Liver (tissue), 9 donors: ENCODE data around the gene CYP17A1. TPM values are rescaled to one million over a fixed set of nuclear protein-coding genes. Genes with fewer than 3 reads are reported as not detected.

Experiments used
- DNase-seq: peaks from one replicate; pipeline ENCODE4 v3.0.0-alpha.2; 2017; ENCODE audit warnings: low spot score
- H3K27ac ChIP-seq, 2 donors: one replicate each; pipeline ENCODE4 v1.7.0; 2013; ENCODE audit warnings: inconsistent platforms in 2 of 2, low read length in 2 of 2, control low read depth in 1 of 2, low read depth in 1 of 2, mild to moderate bottlenecking in 1 of 2
- H3K27me3 ChIP-seq, 4 donors: one replicate each; pipeline versions ENCODE4 v1.6.1 to v1.7.0; 2013; ENCODE audit warnings: low read length in 3 of 4, inconsistent platforms in 1 of 4, mild to moderate bottlenecking in 1 of 4, moderate library complexity in 1 of 4; ENCODE audit not compliant: control insufficient read depth in 4 of 4, insufficient read depth in 4 of 4
- H3K36me3 ChIP-seq, 4 donors: one replicate each; pipeline versions ENCODE4 v1.6.1 to v1.7.0; 2013; ENCODE audit warnings: low read length in 3 of 4, mild to moderate bottlenecking in 3 of 4, low read depth in 1 of 4, moderate library complexity in 1 of 4; ENCODE audit not compliant: control insufficient read depth in 4 of 4, insufficient read depth in 3 of 4
- H3K4me1 ChIP-seq, 4 donors: one replicate each; pipeline versions ENCODE4 v1.6.1 to v1.7.0; 2013; ENCODE audit warnings: low read length in 3 of 4, mild to moderate bottlenecking in 3 of 4, moderate library complexity in 1 of 4; ENCODE audit not compliant: control insufficient read depth in 4 of 4, insufficient read depth in 4 of 4
- H3K4me3 ChIP-seq, 3 donors: one replicate each; pipeline versions ENCODE4 v1.6.1 to v1.7.0; 2013; ENCODE audit warnings: low read length in 3 of 3, control low read depth in 1 of 3, low read depth in 1 of 3, mild to moderate bottlenecking in 1 of 3
- H3K9ac ChIP-seq, 2 donors: one replicate each; pipeline ENCODE4 v1.7.0; 2013; ENCODE audit warnings: low read length in 2 of 2, mild to moderate bottlenecking in 2 of 2, moderate library complexity in 2 of 2, control low read depth in 1 of 2, low read depth in 1 of 2
- H3K9me3 ChIP-seq, 4 donors: one replicate each; pipeline versions ENCODE4 v1.6.1 to v1.7.0; 2013; ENCODE audit warnings: low read length in 3 of 4; ENCODE audit not compliant: control insufficient read depth in 4 of 4
- EGR1 ChIP-seq, 2 donors: IDR thresholded peaks; 2 replicates each; pipeline ENCODE4 v1.6.1; 2016 to 2018; ENCODE audit warnings: antibody characterized with exemption in 2 of 2, low read depth in 2 of 2
- FOXA1 ChIP-seq: IDR thresholded peaks from 2 replicates; pipeline ENCODE4 v1.6.1; 2016; ENCODE audit warnings: antibody characterized with exemption
- GABPA ChIP-seq, 2 donors: IDR thresholded peaks in 1 of 2; conservative IDR thresholded peaks in 1 of 2; 2 replicates each; pipeline ENCODE4 v1.6.1; 2016; ENCODE audit warnings: antibody characterized with exemption in 2 of 2, mild to moderate bottlenecking in 1 of 2, moderate library complexity in 1 of 2
- HNF4A ChIP-seq, 2 donors: conservative IDR thresholded peaks; 2 replicates each; pipeline ENCODE4 v1.6.1; 2016; ENCODE audit warnings: antibody characterized with exemption in 2 of 2, mild to moderate bottlenecking in 2 of 2
- HNF4G ChIP-seq: IDR thresholded peaks from 2 replicates; pipeline ENCODE4 v1.6.1; 2016; ENCODE audit warnings: antibody characterized with exemption
- JUND ChIP-seq, 2 donors: IDR thresholded peaks; 2 replicates each; pipeline ENCODE4 v1.6.1; 2016; ENCODE audit warnings: antibody characterized with exemption in 2 of 2
- NR2F2 ChIP-seq: IDR thresholded peaks from 2 replicates; pipeline ENCODE4 v1.6.1; 2016; ENCODE audit warnings: antibody characterized with exemption
- RAD21 ChIP-seq, 2 donors: IDR thresholded peaks; 2 replicates each; pipeline ENCODE4 v1.6.1; 2016; ENCODE audit warnings: antibody characterized with exemption in 2 of 2, mild to moderate bottlenecking in 2 of 2
- RXRA ChIP-seq, 2 donors: IDR thresholded peaks; 2 replicates each; pipeline ENCODE4 v1.6.1; 2017 to 2018; ENCODE audit warnings: antibody characterized with exemption in 2 of 2, mild to moderate bottlenecking in 1 of 2
- SP1 ChIP-seq: IDR thresholded peaks from 2 replicates; pipeline ENCODE4 v1.6.1; 2018; ENCODE audit warnings: antibody characterized with exemption, mild to moderate bottlenecking
- TAF1 ChIP-seq: conservative IDR thresholded peaks from 2 replicates; pipeline ENCODE4 v1.6.1; 2016; ENCODE audit warnings: antibody characterized with exemption, mild to moderate bottlenecking
- YY1 ChIP-seq: IDR thresholded peaks from 2 replicates; pipeline ENCODE4 v1.6.1; 2016; ENCODE audit warnings: antibody characterized with exemption, mild to moderate bottlenecking
- WGBS: extraction: QIAGEN DNeasy Blood & Tissue Kit; methylation state at CpG from one replicate; pipeline ENCODE4 v1.1.7; 2013; 5-methylcytosine and 5-hydroxymethylcytosine counted together
- polyA plus RNA-seq, 2 donors: library from polyadenylated mRNA; stranded (reverse) in 1 of 2; unstranded in 1 of 2; fragments of 200-250 nt in 1 of 2; fragments of >200 nt in 1 of 2; fragmentation: Nextera tagmentation in 1 of 2; extraction: Ambion mirVana in 1 of 2; gene quantifications; one replicate each; pipeline versions ENCODE4 v1.2.1 to v1.2.3, GENCODE V29; 2013 to 2015
- total RNA-seq, 2 donors: library from RNA; depleted of rRNA; stranded (reverse); fragments of >200 nt; gene quantifications; one replicate each; pipeline ENCODE4 v1.2.3, GENCODE V29; 2014
- TF ChIP-seq, protein P1 (sequence below): IDR thresholded peaks from 2 replicates; pipeline ENCODE4 v1.6.1; 2016; ENCODE audit warnings: antibody characterized with exemption, mild to moderate bottlenecking
- TF ChIP-seq, protein P2 (sequence below): fragments of 150-350 bp; IDR thresholded peaks from 2 replicates; pipeline ENCODE4 v1.5.1; 2017; ENCODE audit warnings: improper control_type of control experiment, low read depth, low read length; ENCODE audit not compliant: missing input control
- TF ChIP-seq, protein P3 (sequence below): IDR thresholded peaks from 2 replicates; pipeline ENCODE4 v1.6.1; 2016; ENCODE audit warnings: antibody characterized with exemption
- TF ChIP-seq, protein P4 (sequence below): IDR thresholded peaks from 2 replicates; pipeline ENCODE4 v1.6.1; 2016; ENCODE audit warnings: antibody characterized with exemption
- donor health status: healthy.
- donor health status: healthy.
- donor health status: healthy.
- donor health status: healthy.
- donor health status: healthy.

CYP17A1 gene
- total and polyA plus RNA-seq, 4 donors = 0.16 to 13.1 (median 1.0) TPM; not detected in 1

DNA sequence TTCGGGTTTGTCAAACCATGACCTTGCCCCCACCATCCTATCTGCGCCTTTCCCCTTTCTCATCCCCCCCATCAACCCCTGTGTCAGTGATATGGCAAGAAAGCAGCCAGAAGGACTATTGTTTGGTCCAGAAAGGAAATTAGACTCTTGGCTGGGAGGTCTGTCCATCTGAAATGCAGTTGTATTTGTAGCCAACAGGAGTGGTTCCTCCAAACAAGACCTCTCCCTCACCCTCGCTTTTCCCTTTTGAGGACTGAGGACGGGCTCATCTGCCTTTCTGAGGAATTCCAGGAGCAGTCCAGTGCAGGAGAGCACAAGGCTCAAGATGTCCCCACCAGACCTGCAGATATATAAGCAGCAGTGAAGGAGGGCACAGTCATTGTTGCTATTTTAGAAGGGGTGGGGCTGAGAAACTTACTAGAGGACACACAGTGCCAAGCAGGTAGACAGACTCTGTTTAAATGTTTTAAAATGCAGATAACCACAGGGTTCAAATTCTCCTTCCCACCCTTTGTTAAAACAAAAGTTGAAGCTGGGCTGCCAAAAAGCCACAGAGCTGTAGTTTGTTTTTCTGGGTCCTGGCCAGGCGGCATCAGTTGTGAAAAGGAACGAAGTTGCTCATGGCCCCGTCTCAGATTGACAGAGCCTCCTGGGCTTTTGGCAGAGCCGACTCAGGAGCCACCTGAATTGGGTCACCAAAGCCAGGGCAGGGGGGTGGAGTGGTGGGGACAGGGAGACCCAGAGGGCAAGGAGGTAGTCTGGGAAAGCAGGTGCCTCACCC, 37.3 kb downstream of the CYP17A1 start:
- H3K4me1 ChIP-seq = peaks cover 29 to 61% (median 39%) of the 10 kb centered on the region in 4 donors
- H3K9ac ChIP-seq = peak overlapping the region in 1 of 2 donors; percentile 24
- no peaks in the 10 kb centered on the region for H3K27me3 ChIP-seq
- peak overlapping the region; percentile 65 to 69 for H3K27ac ChIP-seq
- DNase-seq = no peak
- peaks cover 0 to 16% (median 10%) of the 10 kb centered on the region in 4 donors for H3K36me3 ChIP-seq
- TF ChIP-seq, protein P1, sequence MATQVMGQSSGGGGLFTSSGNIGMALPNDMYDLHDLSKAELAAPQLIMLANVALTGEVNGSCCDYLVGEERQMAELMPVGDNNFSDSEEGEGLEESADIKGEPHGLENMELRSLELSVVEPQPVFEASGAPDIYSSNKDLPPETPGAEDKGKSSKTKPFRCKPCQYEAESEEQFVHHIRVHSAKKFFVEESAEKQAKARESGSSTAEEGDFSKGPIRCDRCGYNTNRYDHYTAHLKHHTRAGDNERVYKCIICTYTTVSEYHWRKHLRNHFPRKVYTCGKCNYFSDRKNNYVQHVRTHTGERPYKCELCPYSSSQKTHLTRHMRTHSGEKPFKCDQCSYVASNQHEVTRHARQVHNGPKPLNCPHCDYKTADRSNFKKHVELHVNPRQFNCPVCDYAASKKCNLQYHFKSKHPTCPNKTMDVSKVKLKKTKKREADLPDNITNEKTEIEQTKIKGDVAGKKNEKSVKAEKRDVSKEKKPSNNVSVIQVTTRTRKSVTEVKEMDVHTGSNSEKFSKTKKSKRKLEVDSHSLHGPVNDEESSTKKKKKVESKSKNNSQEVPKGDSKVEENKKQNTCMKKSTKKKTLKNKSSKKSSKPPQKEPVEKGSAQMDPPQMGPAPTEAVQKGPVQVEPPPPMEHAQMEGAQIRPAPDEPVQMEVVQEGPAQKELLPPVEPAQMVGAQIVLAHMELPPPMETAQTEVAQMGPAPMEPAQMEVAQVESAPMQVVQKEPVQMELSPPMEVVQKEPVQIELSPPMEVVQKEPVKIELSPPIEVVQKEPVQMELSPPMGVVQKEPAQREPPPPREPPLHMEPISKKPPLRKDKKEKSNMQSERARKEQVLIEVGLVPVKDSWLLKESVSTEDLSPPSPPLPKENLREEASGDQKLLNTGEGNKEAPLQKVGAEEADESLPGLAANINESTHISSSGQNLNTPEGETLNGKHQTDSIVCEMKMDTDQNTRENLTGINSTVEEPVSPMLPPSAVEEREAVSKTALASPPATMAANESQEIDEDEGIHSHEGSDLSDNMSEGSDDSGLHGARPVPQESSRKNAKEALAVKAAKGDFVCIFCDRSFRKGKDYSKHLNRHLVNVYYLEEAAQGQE = no peak
- TF ChIP-seq RXRA (IDR thresholded peaks at IDR 0.05) (peak; percentile 38 to 58), SP1 (peak; percentile 51), HNF4A (conservative IDR thresholded peaks at IDR 0.05) (peak; percentile 65 to 73), GABPA (IDR thresholded peaks at IDR 0.05 in 1 of 2, conservative IDR thresholded peaks at IDR 0.05 in 1 of 2) (no peak), JUND (IDR thresholded peaks at IDR 0.05) (peak in 1 of 2 donors; percentile 31), RAD21 (IDR thresholded peaks at IDR 0.05) (peak; percentile 31 to 37)
- TF ChIP-seq, protein P2, sequence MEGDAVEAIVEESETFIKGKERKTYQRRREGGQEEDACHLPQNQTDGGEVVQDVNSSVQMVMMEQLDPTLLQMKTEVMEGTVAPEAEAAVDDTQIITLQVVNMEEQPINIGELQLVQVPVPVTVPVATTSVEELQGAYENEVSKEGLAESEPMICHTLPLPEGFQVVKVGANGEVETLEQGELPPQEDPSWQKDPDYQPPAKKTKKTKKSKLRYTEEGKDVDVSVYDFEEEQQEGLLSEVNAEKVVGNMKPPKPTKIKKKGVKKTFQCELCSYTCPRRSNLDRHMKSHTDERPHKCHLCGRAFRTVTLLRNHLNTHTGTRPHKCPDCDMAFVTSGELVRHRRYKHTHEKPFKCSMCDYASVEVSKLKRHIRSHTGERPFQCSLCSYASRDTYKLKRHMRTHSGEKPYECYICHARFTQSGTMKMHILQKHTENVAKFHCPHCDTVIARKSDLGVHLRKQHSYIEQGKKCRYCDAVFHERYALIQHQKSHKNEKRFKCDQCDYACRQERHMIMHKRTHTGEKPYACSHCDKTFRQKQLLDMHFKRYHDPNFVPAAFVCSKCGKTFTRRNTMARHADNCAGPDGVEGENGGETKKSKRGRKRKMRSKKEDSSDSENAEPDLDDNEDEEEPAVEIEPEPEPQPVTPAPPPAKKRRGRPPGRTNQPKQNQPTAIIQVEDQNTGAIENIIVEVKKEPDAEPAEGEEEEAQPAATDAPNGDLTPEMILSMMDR = peak; percentile 1
- 54% methylated on average over 8 of the region's 8 CpGs for WGBS
- H3K4me3 ChIP-seq = no peak overlapping the region
- no peaks in the 10 kb centered on the region for H3K9me3 ChIP-seq

DNA sequence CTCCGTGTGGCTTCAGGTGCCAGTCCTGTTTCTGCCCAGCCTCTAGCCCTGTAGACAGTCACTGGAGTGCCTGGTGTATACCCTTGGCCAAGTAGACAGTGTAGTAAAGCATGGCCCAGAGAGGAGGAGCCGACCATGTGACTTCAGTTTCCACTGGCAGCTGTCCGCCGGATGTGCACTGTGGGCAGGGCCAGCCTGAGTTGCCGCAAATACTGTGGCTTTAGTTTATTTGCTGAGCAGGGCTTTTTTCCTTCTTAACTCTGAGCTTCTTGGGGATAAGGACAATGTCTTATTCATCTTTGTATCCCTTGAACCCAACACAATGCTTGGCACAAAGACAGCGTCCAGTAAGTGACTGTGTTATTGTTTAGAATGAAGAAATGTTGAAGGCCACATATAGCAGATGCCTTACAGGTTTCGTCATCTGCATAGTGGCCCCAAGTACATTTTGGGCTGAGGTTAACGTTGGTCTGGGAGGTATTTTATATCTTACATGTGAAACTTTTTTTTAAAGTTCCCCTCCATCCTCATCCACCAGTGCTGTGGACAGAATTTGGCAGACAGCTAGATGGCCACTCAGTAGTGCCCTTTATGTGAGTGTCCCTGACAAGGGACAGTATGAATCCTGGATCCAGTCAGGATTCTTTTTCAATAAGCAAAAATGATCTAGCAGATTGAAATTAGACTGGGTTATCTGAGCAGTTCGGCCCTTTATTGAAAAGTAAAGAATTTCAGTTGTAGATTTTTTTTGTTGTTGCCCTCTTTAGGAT, 40.6 kb downstream of the CYP17A1 start:
- peaks cover 20 to 52% (median 39%) of the 10 kb centered on the region in 4 donors for H3K4me1 ChIP-seq
- H3K9ac ChIP-seq = peak overlapping the region; percentile 35 to 65
- TF ChIP-seq TAF1 (peak; percentile 75), RAD21 (IDR thresholded peaks at IDR 0.05) (peak; percentile 50 to 65), FOXA1 (peak; percentile 58), YY1 (peak; percentile 68), HNF4A (conservative IDR thresholded peaks at IDR 0.05) (peak; percentile 33 to 46), JUND (IDR thresholded peaks at IDR 0.05) (peak in 1 of 2 donors; percentile 24), GABPA (IDR thresholded peaks at IDR 0.05 in 1 of 2, conservative IDR thresholded peaks at IDR 0.05 in 1 of 2) (peak in 1 of 2 donors; percentile 73), EGR1 (IDR thresholded peaks at IDR 0.05; ENCODE audit: low read depth in 2 of 2) (peak; percentile 80 to 83), NR2F2 (peak; percentile 43), HNF4G (no peak), SP1 (peak; percentile 80), RXRA (IDR thresholded peaks at IDR 0.05) (peak; percentile 46 to 64)
- TF ChIP-seq, protein P3, sequence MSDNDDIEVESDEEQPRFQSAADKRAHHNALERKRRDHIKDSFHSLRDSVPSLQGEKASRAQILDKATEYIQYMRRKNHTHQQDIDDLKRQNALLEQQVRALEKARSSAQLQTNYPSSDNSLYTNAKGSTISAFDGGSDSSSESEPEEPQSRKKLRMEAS = peak; percentile 90
- TF ChIP-seq, protein P4, sequence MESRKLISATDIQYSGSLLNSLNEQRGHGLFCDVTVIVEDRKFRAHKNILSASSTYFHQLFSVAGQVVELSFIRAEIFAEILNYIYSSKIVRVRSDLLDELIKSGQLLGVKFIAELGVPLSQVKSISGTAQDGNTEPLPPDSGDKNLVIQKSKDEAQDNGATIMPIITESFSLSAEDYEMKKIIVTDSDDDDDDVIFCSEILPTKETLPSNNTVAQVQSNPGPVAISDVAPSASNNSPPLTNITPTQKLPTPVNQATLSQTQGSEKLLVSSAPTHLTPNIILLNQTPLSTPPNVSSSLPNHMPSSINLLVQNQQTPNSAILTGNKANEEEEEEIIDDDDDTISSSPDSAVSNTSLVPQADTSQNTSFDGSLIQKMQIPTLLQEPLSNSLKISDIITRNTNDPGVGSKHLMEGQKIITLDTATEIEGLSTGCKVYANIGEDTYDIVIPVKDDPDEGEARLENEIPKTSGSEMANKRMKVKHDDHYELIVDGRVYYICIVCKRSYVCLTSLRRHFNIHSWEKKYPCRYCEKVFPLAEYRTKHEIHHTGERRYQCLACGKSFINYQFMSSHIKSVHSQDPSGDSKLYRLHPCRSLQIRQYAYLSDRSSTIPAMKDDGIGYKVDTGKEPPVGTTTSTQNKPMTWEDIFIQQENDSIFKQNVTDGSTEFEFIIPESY = peak; percentile 37
- TF ChIP-seq, protein P2 = no peak

More for the DNA sequence above, 40.6 kb downstream of the CYP17A1 start:
- no peak for DNase-seq
- Histone ChIP-seq H3K36me3 (peaks cover 0 to 11% (median 5%) of the 10 kb centered on the region in 4 donors), H3K9me3 (no peaks in the 10 kb centered on the region), H3K27me3 (no peaks in the 10 kb centered on the region), H3K4me3 (no peak overlapping the region), H3K27ac (peak overlapping the region; percentile 78 to 82)
- WGBS = 27% methylated on average over 9 of the region's 9 CpGs
